SW 1271 (cell line): ENCODE results near the gene UBE2V1.
"Not testable (repeated sequence)": the region's sequence is repeated elsewhere in the genome, so short reads cannot be mapped to it uniquely, and the experiment has no call there.

Experiments
- DNase-seq, 2 experiments: peaks; one replicate each; lab custom pipeline; 2025; lab: John Stamatoyannopoulos, UW

The UBE2V1 gene

GRCh38 chr20:50115041-50115512, 2.1 kb upstream of the UBE2V1 start:
- no peak for DNase-seq

GRCh38 chr20:50113420-50114224, 672 bp upstream of the UBE2V1 start:
- DNase-seq = no peak

GRCh38 chr20:50111829-50112495, 988 bp downstream of the UBE2V1 start:
- DNase-seq = no peak

GRCh38 chr20:50111120-50111828, 1.7 kb downstream of the UBE2V1 start:
- no peak for DNase-seq

- no peak for DNase-seq
Observed at GRCh38 chr20:50110141-50111047, 2.6 kb downstream of the UBE2V1 start.

GRCh38 chr20:50108556-50109235, 4.3 kb downstream of the UBE2V1 start:
- no peak for DNase-seq

GRCh38 chr20:50107796-50108331, 5.1 kb downstream of the UBE2V1 start:
- DNase-seq = no peak

- DNase-seq = no peak
Observed at GRCh38 chr20:50107086-50107660, 5.8 kb downstream of the UBE2V1 start.

GRCh38 chr20:50106669-50107068, 6.3 kb downstream of the UBE2V1 start:
- DNase-seq = not testable (repeated sequence)

GRCh38 chr20:50103464-50104107, 9.4 kb downstream of the UBE2V1 start:
- peak; percentile 14 to 83 for DNase-seq

GRCh38 chr20:50102551-50102950, 10.4 kb downstream of the UBE2V1 start:
- DNase-seq = not testable (repeated sequence)

GRCh38 chr20:50101887-50102286, 11.1 kb downstream of the UBE2V1 start:
- DNase-seq = no peak

- DNase-seq = no peak
Observed at GRCh38 chr20:50101281-50101680, 11.7 kb downstream of the UBE2V1 start.

- no peak for DNase-seq
Observed at GRCh38 chr20:50100552-50100951, 12.4 kb downstream of the UBE2V1 start.

- no peak for DNase-seq
Observed at GRCh38 chr20:50099565-50099991, 13.4 kb downstream of the UBE2V1 start.

- no peak for DNase-seq
Observed at GRCh38 chr20:50099113-50099512, 13.8 kb downstream of the UBE2V1 start.

- no peak for DNase-seq
Observed at GRCh38 chr20:50098259-50098658, 14.7 kb downstream of the UBE2V1 start.

GRCh38 chr20:50097843-50098242, 15.1 kb downstream of the UBE2V1 start:
- no peak for DNase-seq

- no peak for DNase-seq
Observed at GRCh38 chr20:50096237-50096636, 16.7 kb downstream of the UBE2V1 start.
